Stimulated activated CD4-positive, alpha-beta T cell treated with anti-CD3 and anti-CD28 coated beads, Interleukin-4, amount 100 ng/mL, for 48 hours (primary cell): ENCODE data around the gene DNMT3B.
"Not testable (repeated sequence)": the region's sequence is repeated elsewhere in the genome, so short reads cannot be mapped to it uniquely, and the experiment has no call there.

ENCODE experiments used
- DNase-seq, 2 donors: peaks; one replicate each; pipeline ENCODE4 v3.0.0-alpha.2; 2020; ENCODE audit warnings: low read depth in 2 of 2

The DNMT3B gene

GRCh38 chr20:32763202-32764004 is 1.2 kb downstream of the DNMT3B start:
- DNase-seq, result no peak

- no peak for DNase-seq
Measured at GRCh38 chr20:32764005-32764960, 2.1 kb downstream of the DNMT3B start.

GRCh38 chr20:32765230-32765875 is 3.2 kb downstream of the DNMT3B start:
- DNase-seq, result not testable (repeated sequence)

GRCh38 chr20:32767418-32768198 is 5.4 kb downstream of the DNMT3B start:
- DNase-seq, result no peak

GRCh38 chr20:32772046-32772445 is 9.9 kb downstream of the DNMT3B start:
- DNase-seq, result no peak

GRCh38 chr20:32773223-32773622 is 11.0 kb downstream of the DNMT3B start:
- no peak for DNase-seq

- no peak for DNase-seq
Measured at GRCh38 chr20:32773855-32774254, 11.7 kb downstream of the DNMT3B start.

- DNase-seq, result no peak
Measured at GRCh38 chr20:32775336-32775991, 13.3 kb downstream of the DNMT3B start.

GRCh38 chr20:32777177-32777956 is 15.2 kb downstream of the DNMT3B start:
- no peak for DNase-seq

GRCh38 chr20:32779500-32780211 is 17.5 kb downstream of the DNMT3B start:
- DNase-seq, result no peak

GRCh38 chr20:32780278-32780677 is 18.1 kb downstream of the DNMT3B start:
- DNase-seq, result no peak

- DNase-seq, result no peak
Measured at GRCh38 chr20:32780749-32781655, 18.8 kb downstream of the DNMT3B start.

- no peak for DNase-seq
Measured at GRCh38 chr20:32784369-32785080, 22.3 kb downstream of the DNMT3B start.

- no peak for DNase-seq
Measured at GRCh38 chr20:32786059-32786760, 24.0 kb downstream of the DNMT3B start.

GRCh38 chr20:32787168-32787567 is 25.0 kb downstream of the DNMT3B start:
- DNase-seq, result no peak

GRCh38 chr20:32789896-32790750 is 27.9 kb downstream of the DNMT3B start:
- peak; percentile 59 to 66 for DNase-seq
